HG02885 (cell line): ENCODE measurements around the gene PHTF2.

Experiments
- ATAC-seq: cut with Tn5 transposase; IDR thresholded peaks from one replicate; pipeline ENCODE4 v1.9.1; 2021; ENCODE audit warnings: mild to moderate bottlenecking; ENCODE audit not compliant: unreplicated experiment, poor library complexity

The PHTF2 gene

DNA sequence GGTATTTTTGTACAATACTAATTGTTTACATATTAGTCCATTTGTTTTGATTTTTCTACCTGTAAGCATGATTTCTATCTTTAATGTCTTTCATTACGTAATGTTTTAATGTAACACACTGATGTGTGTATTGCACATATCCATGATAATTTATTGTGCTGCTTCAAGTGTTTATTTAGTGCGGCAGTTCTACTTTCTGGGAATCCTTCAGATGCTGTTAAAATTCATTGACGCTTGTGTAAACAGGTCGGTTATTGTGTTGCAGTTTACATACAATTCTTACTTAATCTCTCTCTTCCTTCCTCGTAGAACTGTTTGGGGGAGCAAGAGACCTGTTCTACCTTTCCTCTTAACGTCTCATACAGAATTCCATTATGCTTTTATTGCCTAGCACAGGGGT, 7.2 kb upstream of the PHTF2 start:
- no peak for ATAC-seq

DNA sequence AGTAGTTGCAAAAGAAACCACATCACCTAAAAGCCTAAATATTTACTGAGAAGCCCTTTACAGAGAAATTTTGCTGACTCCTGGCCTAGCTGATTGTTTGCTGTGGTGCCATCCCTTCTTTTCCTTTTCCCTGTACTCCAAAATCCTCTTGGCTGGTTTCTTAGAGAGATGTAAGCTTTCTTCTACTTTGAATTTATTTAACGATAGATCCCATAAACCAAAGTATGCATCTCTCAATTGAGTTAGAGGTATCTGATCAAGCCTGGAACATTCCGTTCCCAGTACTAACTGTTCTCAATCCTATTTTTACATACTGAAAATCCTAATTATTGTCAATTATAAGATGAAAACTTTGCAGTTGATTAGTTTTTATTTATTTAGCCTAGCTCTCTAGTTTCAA, 6.6 kb upstream of the PHTF2 start:
- ATAC-seq, result no peak

DNA sequence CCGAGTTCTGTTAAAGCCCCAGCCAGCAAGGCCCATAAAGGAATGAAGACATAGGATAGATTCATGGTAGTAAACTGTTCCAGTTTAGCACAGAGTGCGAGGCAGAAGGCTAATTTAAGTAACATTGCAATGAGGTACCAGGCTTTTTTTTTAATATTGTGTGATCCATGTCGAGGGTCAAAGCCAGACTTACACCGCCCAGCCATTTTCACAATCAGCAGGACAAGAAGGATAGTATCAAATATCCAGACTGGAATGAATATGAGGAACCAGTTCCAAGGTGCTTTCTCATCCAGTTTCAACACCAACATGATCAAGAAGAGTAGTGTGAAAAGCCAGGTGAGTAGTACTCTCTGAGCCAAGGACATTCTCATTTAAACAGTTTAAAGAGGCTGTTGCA, 4.6 kb upstream of the PHTF2 start:
- ATAC-seq, result no peak

DNA sequence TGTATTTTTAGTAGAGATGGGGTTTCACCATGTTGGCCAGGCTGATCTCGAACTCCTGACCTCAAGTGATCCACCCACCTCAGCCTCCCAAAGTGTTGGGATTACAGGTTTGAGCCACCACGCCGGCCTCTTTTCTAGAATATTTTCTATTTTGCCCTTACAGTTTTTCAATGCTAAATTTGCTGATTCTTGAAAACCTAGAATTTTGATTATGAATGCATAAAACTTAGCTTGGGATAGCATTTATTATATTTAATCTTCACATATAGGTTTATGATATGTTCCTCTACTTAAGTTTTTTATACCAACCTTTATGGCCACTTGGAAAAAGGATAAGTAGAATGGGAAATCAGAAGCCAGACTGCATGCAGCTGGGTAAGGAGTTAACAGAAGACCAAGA, 2.5 kb upstream of the PHTF2 start:
- ATAC-seq, result no peak

DNA sequence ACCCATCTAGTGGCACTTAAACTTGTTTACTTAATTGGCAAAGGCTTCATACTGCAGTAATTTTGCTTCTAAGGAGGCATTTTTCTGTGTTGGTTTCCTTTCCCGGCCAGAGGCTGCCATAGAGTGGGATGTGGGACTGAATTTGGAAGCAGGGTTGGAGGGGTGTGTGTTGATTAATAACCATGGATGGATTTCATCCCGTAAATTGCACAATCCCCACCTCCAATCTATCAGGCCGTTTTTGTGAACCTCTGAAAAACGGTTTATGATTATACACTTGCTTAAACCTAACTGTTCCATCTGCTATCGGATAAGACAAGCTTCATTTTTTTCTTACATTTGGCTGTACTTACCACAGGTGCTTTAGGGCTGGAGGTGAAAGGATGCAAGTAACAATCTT, 1.6 kb upstream of the PHTF2 start:
- ATAC-seq, result no peak

DNA sequence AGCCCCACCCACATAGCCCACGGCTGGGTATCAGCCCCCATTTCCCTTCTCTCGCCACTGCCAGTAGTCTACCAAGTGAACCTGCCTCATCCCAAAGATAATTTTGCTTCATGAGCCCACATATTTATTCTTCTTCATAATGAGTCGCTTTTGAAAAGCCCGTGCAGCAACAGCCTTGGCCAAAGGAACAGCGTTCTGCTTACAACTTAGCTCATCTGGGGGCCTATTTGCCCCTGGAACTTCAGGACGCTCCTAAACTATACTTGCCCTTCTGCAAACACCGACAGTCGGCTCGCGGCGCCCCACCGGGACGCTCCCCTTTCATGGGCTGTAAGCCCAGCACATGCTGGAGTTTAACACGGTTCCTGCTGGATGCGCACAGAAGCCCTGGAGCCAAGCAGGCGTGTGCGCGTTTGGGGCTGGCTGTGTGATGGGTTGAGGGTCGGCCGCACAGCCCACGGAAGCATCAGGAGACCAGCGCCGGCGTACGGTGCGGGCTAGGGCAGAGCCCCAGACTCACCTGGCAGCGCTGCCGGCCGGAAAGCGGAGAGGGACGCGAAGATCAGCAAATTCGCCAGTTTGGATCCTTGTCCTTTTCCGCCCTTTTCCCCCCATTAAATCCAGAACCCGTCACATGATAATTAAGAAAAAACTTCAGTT, 709 bp upstream of the PHTF2 start:
- peak; percentile 30 for ATAC-seq

DNA sequence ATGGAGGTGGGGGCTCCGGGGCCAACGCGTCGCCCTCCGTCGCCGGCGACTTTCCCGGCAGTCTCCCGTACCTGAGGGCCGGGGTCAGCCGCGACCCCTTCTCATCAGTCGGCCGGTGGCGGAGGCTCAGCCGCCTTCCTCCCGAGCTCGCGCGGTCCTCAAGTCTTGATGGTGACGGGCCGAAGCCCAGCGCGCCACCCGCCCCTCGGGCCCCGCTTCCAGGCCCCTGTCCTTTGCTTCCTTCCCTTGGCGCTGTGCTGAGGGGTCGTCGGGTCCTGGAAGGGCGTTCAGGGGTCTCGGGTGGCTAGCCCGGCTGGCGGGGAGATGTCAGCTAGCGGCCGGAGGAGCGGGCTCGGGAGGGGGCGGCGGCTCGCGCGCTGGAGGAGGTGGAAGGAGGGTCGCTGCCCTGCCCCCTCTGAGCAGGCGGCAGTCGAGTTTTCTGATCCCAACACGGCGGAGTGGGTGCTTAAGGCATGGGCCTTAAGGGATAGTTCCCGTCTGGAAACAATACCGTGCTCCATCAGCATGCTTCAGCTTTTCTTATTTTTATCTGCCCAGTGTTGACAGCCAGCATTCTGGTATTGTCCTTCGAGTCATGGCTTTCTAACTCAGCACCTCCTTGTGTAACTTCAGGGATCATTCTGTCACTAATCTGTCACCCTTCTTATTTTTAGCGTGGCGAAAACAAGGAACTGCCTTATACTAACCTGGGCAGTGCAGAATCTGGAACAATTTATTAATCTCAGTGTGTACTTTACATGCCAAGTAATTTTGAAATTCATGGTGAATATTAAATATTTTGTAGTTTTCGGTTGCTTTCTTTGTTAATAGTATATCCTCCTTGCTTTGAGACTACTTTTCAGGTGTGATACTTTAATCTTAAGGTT, 748 bp downstream of the PHTF2 start:
- ATAC-seq, result no peak

DNA sequence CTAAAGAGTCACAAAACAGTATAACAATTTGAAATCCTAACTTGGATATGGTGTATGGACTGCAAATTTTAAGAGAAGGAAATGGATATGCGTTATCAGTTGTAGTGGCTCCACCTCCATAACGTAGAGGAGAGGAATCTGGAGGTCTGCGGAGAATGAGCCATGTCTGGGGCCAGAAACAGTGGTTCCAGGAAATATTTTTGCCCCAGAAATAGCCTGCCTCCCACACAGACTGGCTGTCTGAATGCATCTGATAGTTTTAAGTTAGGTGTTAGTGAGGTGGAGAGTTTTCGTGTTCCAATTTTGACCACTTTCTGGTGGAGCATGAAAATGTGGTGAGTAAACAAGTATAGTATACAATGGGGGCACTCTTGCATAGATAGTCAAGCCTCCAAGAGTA, 1.6 kb downstream of the PHTF2 start:
- ATAC-seq, result peak; percentile 23

DNA sequence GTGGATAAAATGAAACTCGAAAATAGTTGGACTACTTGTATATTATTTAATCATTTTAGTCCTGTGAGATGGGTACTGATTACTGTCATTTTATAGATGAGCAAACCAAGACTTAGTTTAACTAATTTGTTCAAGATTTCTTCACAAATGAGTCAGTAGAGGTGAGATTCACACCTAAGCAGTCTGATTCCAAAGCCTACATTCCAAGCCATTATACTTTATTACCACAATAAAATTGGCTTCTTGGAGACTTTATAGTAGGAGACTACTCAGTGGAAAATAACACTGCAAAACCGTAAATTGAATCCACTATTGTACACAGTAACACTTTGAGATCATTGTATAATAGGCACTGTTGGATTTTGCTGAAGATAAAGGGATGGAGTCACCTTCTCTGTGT, 2.2 kb downstream of the PHTF2 start:
- ATAC-seq, result no peak

DNA sequence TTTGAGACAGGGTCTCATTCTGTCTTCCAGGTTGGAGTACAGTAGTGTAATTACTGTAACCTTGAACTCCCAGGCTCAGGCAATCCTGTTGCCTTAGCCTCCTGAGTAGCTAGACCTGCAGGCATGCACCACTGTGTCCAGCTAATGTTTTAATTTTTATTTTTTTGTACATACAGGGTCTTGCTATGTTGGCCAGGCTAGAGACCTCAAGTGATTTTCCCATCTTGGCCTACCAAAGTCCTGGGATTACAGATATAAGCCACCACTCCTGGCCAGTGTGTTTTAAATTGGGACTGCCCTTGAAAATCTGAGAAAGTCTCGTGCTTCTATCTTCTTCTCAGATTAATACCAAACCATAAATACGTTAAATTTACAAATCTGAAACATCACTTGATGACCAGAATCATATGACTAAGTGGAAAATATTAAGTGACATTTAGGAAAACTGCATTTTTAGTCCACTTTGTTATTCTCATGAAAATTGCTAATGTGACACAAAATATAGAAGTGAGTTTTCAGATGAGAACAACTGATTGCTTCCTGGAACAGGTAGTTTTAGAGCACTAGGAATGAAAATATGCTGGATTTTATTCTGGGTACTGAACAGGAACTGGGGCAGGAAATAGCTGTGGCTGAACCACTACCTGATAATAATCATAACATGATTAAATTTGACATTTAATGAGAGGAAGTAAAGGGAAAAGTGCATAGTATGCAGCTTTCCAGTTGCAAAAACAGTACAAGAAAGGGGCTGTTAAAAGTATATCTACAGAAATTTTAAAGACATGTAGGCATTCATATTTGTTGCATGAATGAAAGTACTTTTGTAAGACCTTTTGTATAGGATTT, 4.2 kb downstream of the PHTF2 start:
- no peak for ATAC-seq

DNA sequence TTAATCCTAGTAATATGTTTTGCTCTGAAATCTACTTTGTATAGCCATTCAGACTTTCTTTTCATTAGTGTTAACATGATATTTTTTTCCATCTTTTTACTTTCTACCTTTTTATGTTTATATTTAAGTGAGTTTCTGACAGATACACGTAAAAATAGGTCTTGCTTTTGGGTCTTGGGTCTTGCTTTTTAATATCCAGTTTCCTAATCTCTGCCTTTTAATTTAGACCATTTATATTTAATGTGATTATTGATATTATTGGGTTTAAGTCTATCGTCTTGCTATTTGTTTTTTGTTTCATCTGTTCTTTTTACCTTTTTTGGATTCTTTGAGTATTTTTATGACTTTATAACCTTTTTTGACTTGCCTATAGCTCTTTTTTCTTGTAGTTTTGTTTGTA, 7.9 kb downstream of the PHTF2 start:
- ATAC-seq, result no peak

DNA sequence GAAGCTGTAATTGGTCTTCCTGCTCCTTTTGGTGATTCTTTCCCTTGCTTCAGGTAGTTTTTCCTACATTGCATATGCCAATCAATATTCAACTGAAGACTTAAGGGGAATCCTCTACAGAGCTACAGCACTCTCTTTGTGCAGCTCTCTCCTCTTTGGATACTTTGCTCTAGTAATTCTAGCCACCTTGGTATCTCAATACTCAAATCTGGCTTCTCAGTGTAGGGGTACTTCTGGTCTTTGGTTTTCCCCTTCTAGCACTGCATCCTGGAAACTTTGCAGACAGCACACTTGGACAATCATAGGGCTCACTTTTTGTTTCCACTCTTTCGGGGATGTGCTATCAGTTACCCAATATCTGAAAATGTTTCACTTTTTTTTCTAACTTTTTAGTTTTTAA, 9.9 kb downstream of the PHTF2 start:
- ATAC-seq, result no peak

DNA sequence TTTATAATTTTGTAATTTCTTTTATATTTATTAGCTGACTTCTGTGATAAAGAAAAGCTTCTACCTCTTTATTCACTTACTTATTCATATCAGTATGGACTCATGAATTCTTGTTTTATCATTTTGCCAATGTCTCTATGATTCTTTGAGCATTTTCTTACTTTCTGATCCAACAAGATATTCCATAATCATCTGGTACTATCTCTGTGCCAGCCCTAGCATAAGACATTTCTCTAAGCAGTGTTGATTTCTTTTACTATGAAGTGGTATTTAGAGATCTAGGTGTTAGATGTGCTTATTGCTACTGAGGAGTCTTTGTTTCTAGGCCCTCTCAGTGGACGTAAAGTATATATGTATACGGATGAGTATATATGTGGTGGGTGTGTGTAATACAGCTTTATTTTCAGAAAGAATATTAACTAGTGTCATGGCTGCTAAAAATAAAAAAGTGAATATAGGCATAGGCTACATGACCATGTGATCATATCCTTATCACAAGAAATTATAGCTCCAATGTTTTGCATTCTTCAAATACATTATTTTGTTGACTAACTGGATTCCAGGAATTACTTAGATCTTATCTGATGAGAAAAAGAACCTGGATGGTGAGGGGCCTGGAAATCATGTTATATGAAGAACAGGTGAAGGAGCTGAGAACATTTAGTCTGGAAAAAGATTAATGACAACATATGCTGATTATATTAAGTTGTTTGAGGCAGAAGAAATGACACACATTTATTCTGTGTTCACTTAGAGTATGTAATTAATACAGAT, 13.1 kb downstream of the PHTF2 start:
- no peak for ATAC-seq

DNA sequence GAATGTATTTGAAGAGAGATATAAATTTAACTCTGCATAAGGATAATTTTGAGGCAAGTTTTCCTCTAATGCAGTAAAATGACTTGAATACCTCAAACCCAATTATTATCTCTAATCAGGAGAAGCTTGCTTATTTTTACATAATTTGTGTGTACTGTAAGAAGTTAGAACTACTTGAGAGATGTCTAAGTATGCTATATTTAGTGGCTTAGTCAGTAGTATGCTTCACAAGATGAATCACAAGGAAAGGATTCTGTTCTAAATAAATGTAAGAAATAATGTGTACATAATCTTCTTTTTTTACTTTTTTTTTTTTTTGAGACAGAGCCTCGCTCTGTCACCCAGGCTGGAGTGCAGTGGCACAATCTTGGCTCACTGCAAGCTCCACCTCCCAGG, 13.7 kb downstream of the PHTF2 start:
- no peak for ATAC-seq

DNA sequence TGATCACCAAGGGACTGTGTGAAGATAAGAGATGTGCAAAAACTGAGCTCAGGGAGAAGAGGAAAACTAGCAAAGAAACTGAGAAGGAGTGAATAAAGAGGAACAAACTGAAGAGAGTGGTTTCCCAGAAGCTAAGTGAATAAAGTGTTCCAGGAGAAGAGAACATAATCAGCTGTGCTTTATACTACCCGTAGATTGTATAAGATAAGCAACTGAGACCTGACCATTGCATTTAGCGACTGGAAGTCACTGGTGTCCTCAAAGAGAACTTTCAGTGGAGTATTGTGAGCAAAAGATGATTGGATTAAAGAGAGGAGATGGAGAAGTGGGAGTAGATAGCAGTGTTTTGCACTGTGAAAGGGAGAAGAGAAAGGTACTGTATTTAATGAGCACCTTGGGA, 14.6 kb downstream of the PHTF2 start:
- ATAC-seq, result no peak

DNA sequence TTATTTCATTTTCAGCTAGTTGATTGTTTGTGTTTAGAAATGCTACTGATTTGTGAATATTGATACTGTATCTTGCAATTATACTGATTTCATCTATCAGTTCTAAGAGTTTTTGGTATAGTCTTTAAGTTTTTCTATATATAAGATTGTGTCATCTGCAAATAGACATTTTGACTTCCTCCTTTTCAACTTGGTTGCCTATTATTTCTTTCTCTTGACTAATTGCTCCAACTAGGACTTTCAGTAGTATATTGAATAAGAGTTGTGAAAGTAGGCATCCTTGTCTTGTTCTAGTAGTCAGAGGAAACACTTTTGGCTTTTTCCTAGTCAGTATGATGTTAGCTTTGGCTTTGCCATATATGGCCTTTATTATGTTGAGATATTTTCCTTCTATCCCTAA, 20.4 kb downstream of the PHTF2 start:
- ATAC-seq, result no peak

DNA sequence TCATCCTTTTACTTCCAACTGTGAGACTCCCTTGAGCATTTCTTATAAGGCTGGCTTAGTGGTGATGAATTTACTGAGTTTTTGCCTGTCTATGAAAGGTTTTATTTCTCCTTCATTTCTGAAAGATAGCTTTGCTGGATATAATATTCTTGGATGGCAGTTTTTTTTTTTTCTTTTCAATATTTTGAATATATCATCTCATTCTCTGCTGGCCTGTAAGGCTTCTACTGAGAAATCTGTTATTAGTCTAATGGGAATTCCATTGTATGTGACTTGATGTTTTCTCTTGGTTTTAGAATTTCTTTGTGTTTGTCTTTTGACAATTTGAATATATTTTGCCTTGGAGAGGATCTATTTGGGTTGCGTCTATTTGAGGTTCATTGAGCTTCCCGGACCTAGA, 22.4 kb downstream of the PHTF2 start:
- no peak for ATAC-seq

DNA sequence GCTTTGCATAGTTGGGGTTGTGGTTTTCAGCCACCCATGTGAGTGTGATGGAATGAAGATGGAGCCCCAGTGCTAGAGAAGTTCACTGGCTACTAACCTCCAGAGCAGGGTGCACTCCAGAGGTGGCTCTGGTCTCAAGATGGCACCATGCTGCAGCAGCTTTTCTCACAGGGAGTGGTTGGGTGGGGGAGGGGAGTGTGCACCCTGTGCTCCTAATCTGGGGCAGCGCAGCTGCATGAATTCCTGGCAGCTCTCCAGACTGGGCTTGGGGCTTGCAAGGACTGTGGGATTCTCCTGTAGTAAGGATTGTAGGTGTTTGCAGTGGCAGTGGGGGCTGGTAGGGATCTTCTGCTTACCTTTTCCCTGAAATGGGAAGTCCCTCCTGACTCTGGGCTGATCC, 23.7 kb downstream of the PHTF2 start:
- ATAC-seq, result no peak

DNA sequence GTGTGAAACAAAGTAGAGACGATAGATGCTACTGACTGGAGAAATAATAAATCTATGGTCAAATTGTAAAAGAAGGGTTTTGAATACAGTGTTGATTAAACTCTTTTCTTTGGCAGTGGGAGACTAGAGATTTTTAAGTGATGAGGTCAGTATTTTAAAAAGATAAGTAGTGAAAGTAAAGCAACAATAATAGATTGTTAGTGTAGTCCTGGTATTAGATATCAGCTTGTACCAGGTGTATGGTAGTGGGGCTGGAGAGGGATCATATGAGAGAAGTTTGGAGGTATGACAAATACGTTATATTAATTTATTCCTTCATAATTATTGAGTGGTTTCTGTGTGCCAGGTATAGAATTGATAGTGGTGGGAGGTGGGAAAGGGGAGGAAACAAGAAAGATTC, 25.2 kb downstream of the PHTF2 start:
- ATAC-seq, result peak; percentile 47

DNA sequence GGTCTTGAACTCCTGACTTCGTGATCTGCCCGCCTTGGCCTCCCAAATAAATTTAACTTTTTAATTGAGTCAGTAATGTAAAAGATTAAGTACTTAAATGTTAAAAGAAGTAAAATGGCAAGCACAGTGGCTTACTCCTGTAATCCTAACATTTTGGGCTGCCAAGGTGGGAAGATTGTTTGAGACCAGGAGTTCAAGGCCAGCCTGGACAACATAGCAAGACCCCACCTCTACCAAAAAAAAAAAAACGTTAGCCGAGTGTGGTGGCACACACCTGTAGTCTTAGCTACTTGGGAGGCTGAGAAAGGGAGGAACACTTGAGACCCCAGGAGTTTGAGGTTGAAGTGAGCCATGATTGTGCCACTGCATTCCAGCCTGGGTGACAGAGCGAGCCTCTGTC, 26.1 kb downstream of the PHTF2 start:
- no peak for ATAC-seq
